Esophagus muscularis mucosa (tissue), 3 donors: ENCODE data around the gene ZNF526.

Experiments
- CTCF ChIP-seq, 3 experiments: fragments of 200-600 bp in 2 of 3; fragments of 450-650 bp in 1 of 3; sonication (generic) in 2 of 3; IDR thresholded peaks; one replicate each; pipeline ENCODE4 v1.5.1; 2017 to 2019; ENCODE audit warnings: antibody characterized with exemption in 3 of 3, mild to moderate bottlenecking in 2 of 3, moderate library complexity in 1 of 3
- EP300 ChIP-seq: sonication (generic); formaldehyde crosslinking; IDR thresholded peaks from one replicate; pipeline ENCODE4 v1.6.1; 2017; ENCODE audit warnings: antibody characterized with exemption

- TF ChIP-seq CTCF (IDR thresholded peaks at IDR 0.05) (no peak), EP300 (no peak)
Measured at GRCh38 chr19:42250183-42250665, 30.1 kb downstream of the ZNF526 start.
